Measurements from ENCODE around the gene KRTAP10-1.

KRTAP10-1 gene

DNA sequence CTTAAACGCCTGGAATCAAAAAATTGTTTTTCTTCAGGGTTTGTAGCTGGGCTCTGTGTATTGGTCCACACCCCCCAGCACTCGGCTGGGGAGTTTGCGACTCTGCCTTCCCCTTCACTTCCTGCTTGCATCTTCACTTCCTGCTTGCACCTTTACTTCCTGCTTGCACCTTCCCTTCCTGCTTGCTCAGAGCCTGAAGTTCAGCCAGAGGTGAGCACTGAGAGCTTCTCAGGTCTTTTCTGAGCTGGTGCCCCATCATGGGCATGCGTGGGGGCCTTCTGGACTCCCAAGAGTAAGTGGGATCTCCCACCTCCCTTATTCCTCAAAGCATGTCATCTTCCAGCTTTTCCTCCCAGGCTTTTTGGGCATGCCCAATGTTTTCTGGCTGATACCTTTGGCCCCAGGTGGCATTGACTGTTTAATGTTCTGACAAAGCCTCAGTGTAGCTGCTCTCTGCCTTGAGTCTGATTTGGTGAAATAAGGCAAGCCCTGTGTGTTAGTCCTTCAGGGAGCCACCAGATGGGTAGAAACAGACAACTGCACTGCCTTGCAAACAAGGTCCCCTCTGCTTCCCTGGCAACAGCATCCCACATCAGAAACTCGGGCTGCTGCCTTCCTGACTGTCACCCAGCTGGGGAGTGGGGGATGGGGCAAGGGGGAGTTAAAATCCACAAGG, 7.8 kb upstream of the KRTAP10-1 start:
- no peak for DNase-seq

DNA sequence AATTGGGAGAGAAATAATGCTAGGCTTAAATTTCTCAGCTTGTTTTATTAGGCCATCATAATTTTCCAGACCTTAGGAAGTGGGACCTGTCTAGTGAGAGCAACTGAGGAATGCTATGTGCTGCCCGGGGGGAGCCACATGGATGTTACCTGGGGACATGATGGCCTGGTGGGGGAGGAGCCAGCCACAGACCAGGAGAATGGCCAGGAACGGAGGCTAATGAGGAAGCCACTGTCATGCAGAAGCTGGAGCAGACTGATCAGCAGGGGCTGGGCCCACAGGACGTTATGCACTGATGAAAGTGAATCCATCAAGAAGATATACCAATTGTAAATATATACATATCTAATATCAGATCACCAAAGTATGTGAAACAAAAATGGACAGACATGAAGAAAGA, 4.6 kb upstream of the KRTAP10-1 start:
- DNase-seq = no peak

GRCh38 chr21:44542716-44543115, 2.7 kb upstream of the KRTAP10-1 start:
- DNase-seq = no peak

DNA sequence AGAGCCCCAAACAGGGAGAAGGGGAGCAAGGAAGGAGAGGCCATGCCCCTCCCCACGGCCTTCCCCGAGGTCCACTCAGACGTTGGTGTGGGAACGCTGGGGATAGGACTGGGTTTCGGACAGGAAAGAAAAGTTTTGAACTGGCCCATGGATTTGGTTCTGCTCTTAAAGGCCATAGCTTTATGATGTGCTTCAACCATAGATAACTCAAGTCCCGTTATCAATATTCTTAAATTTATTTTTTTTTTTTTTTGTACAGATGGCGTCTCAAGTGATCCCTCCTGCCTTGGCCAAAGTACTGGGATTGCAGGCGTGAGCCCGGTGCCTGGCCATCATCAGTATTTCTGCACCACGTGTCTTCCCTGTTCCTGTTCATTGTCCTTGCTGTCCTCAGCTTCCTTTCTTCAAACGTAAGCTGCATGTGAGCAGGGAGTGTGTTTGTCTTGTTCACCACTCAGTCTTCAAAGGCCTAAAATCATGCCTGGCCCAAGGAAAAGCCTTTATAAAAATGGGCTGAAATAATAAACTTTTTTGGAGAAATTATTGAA, 820 bp upstream of the KRTAP10-1 start:
- no peak for DNase-seq

DNA sequence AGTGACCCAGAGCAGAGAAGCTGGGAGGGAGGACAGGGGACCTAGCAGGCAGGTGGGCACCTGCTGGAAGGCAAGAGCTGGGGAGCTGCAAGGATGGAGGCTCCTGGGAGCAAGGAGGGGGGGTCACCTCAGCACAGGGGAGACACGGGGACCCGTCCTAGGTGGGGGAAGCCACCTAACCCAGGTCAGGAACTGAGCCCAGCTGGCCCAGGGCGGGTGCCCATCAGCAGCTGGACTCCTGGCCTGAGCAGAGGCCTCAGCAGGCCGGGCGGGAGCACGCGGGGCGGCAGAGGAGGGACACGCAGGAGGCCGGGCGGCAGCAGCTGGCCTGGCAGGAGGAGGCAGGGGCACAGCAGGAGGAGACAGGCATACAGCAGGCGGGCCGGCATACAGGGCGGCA, 949 bp downstream of the KRTAP10-1 start:
- no peak for DNase-seq

DNA sequence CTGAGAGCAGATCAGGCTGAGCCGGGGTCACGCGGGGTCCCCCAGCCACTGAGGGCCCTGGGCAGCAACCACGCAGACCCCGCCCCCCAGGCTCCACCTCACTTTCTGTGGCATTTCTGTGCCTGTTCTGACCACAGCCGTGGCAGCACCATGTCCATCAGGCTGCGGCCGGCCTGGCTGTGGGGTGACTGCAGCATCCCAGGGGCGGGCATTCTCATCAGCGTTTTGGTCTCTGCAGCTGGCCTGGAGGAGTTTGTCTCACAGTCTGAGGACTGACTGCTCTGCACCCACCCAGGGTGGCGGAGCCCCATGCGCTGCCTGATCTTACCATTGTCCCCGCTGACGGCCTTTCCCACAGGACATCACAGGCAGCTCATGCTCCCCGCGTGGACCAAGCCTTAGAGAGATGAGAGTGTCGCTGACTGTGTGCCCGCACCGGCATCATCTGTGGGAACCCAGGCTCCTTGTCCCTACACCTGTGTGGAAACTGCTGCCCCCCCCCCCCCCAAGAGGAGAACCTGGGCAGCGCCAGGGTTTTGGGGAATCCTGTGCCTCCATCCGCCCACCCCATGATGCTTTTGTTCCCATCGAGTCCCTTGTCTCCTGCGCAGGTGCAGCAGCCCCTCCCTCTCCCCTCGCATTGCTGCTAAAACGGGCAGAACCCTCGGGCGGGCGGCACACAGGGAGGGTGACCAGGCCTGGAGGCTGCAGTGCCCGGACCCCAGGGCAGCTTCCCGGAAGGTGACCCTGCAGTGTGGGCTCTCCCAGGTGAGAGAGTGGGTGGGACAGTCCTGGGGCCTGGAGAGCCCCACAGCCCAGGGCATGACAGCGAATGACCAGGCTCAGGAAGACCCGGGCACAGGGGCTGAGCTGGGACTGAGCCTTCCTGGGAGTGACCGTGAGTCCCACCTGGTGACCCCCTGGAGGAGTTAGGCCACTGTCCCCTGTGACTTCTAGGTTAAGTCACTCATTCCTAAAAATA, 1.8 kb downstream of the KRTAP10-1 start:
- no peak for DNase-seq

DNA sequence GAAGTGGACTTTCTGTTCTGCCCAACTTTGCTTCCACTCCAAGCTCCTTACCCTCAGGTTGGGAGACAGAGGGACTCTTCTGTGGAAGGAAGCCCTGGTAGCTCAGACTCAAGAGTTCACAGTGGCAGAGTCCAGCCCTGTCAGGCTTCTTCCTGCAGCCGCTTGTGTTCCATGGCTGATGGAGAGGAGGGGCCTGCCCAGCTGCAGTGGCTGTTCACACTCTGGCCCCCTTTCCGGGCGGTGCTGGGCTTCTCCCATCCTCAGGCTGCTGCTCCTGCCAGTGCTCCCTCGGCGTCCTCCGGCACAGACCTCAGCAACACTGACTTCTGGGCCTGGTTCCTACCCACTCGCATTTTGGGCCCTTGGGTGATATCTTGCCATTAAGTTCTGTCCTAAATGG, 4.0 kb downstream of the KRTAP10-1 start:
- DNase-seq = no peak

- DNase-seq = no peak
These were observed 5.3 kb downstream of the KRTAP10-1 start for GRCh38 chr21:44534688-44535087.

DNA sequence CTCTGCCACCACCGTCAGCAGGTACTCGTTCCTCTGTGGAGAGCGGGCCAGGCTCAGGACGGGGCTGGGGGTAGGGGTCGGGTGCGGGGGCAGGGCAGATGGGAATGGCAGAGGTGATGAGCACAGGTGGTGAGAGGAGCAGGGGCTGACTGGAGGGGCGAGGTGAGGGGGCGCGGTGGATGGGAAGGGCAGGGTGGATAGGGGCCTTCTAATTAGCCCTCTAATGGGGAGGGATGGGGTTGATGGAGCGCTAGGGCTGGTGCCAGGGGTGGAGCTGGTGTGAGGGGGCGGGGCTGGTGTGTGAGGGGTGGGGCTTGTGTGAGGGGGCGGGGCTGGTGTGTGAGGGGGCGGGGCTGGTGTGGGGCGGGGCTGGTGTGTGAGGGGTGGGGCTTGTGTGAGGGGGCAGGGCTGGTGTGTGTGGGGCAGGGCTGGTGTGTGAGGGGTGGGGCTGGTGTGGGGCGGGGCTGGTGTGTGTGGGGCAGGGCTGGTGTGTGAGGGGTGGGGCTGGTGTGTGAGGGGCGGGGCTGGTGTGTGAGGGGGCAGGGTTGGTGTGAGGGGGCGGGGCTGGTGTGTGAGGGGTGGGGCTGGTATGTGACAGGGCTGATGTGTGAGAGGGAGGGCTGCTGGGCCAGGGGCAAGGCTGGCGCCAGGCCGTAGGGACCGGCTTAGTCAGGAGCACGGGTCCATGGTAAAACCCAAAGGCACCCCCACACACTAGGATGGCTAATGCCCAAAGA, 5.9 kb downstream of the KRTAP10-1 start:
- DNase-seq = no peak

GRCh38 chr21:44533121-44533890, 6.7 kb downstream of the KRTAP10-1 start:
- no peak for DNase-seq

DNA sequence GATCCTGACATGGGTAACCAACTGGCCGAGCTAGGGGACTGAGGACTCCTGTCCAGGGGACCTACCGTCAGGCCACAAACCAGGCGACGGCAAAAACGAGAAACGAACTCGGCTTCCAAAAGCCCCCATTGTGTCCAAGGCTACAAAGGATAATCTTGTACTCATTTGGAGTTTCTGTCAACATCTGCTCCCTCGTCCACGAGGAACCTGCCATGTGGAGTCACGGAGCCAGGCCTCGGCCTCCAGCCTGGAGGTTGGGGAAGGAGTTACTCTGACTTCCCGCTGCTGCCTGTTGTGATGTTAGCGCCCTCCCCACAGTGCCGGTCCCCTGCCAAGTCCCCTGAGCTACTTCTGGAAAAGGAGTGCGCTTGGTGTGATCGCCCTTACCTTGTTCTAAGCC, 7.3 kb downstream of the KRTAP10-1 start:
- DNase-seq = no peak

- no peak for DNase-seq
These were observed 8.1 kb downstream of the KRTAP10-1 start for GRCh38 chr21:44531606-44532564.

DNA sequence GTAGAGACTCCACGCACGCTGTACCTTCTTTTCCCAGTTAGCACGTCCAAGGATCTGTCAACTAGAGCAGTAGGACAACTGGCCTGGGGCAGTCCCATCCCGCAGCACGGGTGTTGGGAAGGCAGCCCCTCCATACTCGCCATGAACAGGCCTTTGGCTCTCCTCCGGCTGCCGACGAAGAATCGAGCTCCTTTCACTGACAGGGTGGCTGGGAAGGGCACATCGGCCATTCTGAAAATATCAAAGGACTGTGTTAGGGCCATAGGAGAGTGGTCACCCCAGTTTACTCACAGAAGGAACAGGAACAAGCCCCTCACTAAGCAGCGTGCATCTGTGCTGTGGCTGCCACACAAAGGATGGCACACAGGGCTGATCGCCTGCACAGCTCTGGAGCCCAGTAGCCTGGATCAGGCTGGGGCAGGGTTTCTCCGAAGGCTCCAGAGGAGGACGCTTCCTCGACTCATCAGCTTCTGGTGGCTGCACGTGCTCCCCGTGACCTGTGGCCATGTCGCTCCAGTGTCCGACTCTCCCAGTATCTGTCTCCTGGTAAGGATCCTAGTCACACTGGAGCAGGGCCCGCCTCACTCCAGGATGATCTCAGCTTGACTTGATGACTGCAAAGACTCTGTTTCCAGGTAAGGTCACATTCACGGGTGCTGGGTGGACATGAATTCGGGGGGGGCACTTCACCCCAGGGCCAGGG, 8.9 kb downstream of the KRTAP10-1 start:
- no peak for DNase-seq

GRCh38 chr21:44530221-44530902, 9.6 kb downstream of the KRTAP10-1 start:
- DNase-seq = no peak

GRCh38 chr21:44529503-44530125, 10.4 kb downstream of the KRTAP10-1 start:
- no peak for DNase-seq

GRCh38 chr21:44529011-44529421, 11.0 kb downstream of the KRTAP10-1 start:
- no peak for DNase-seq

DNA sequence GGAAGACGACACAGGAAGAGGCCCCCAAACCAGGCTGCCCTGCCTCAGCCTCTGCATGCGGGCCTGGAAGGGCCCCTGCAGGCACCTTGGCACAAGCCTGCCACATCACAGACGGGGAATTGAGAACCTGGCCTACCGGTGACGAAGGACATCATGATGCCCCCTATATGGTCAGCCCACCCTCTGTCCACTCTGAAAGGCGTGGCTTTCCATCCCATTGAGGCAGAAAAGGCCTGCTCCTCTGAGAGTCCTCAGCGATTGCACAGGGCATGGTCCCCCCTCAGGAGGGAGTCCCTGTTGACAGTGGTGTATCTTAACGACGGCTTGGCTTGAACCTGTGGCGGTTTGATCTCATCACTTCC, 11.4 kb downstream of the KRTAP10-1 start:
- DNase-seq = no peak

- DNase-seq = no peak
These were observed 11.9 kb downstream of the KRTAP10-1 start for GRCh38 chr21:44527983-44528633.
